ENCODE data around the gene MPV17L2.
"Not testable (repeated sequence)": the region's sequence is repeated elsewhere in the genome, so short reads cannot be mapped to it uniquely, and the experiment has no call there.

Gene MPV17L2

GRCh38 chr19:18193388-18194180, 566 bp downstream of the MPV17L2 start:
- no peak for DNase-seq

- no peak for DNase-seq
Observed at GRCh38 chr19:18194181-18194530, 1.1 kb downstream of the MPV17L2 start.

GRCh38 chr19:18194554-18195238, 1.7 kb downstream of the MPV17L2 start:
- peak; percentile 36 for DNase-seq

- DNase-seq = no peak
Observed at GRCh38 chr19:18196511-18196845, 3.5 kb downstream of the MPV17L2 start.

- no peak for DNase-seq
Observed at GRCh38 chr19:18197306-18197705, 4.3 kb downstream of the MPV17L2 start.

- no peak for DNase-seq
Observed at GRCh38 chr19:18197941-18198340, 4.9 kb downstream of the MPV17L2 start.

GRCh38 chr19:18198374-18198773, 5.4 kb downstream of the MPV17L2 start:
- DNase-seq = no peak

- DNase-seq = no peak
Observed at GRCh38 chr19:18202397-18202777, 9.4 kb downstream of the MPV17L2 start.

GRCh38 chr19:18202778-18203407, 9.9 kb downstream of the MPV17L2 start:
- no peak for DNase-seq

- DNase-seq = no peak
Observed at GRCh38 chr19:18203408-18203862, 10.4 kb downstream of the MPV17L2 start.

GRCh38 chr19:18203863-18204393, 10.9 kb downstream of the MPV17L2 start, which contains the start of gene RAB3A:
RAB3A (minus strand) TSS chr19:18204042; CDS start chr19:18202740, 1,302 bp downstream.
- DNase-seq = peak; percentile 100

- DNase-seq = no peak
Observed at GRCh38 chr19:18204394-18205199, 11.6 kb downstream of the MPV17L2 start.

- DNase-seq = peak; percentile 85
Observed at GRCh38 chr19:18205200-18205892, 12.3 kb downstream of the MPV17L2 start.

GRCh38 chr19:18206018-18206417, 13.0 kb downstream of the MPV17L2 start:
- no peak for DNase-seq

GRCh38 chr19:18208098-18208951, 15.3 kb downstream of the MPV17L2 start:
- DNase-seq = peak; percentile 85

GRCh38 chr19:18209912-18210311, 16.9 kb downstream of the MPV17L2 start:
- not testable (repeated sequence) for DNase-seq

GRCh38 chr19:18211683-18212082, 18.7 kb downstream of the MPV17L2 start:
- no peak for DNase-seq

GRCh38 chr19:18214779-18215433, 21.9 kb downstream of the MPV17L2 start:
- DNase-seq = peak; percentile 50

GRCh38 chr19:18216789-18217188, 23.8 kb downstream of the MPV17L2 start:
- no peak for DNase-seq

GRCh38 chr19:18218159-18218558, 25.1 kb downstream of the MPV17L2 start:
- no peak for DNase-seq

- DNase-seq = no peak
Observed at GRCh38 chr19:18218600-18218999, 25.6 kb downstream of the MPV17L2 start.
